GM19025 (cell line): ENCODE results near the gene CADPS.

Experiments used
- ATAC-seq: cut with Tn5 transposase; IDR thresholded peaks from one replicate; pipeline ENCODE4 v1.9.1; 2021; ENCODE audit warnings: mild to moderate bottlenecking, low read depth, moderate library complexity; ENCODE audit not compliant: unreplicated experiment

Gene CADPS

GRCh38 chr3:62815981-62816380 is 59.2 kb downstream of the CADPS start:
- ATAC-seq, result no peak

- ATAC-seq, result no peak
Measured at GRCh38 chr3:62812631-62813030, 62.6 kb downstream of the CADPS start.

DNA sequence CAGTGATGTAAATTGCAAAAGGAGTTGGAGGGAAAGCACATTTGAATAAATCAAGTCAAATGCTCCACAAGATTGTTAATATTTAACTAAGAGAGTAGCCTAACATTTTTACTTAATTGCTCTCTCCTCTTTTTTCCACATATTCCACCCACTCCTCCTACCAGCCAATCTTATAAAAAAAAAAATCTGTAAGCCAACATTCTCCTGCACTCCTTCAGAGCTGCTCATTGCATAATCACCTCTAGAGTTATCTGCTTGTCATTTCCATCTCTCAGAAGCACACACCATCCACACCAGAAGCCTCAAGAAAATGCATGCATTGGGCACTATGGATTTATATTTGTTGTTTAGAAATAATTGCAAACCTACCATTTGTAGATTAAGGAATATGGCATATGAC is 64.1 kb downstream of the CADPS start:
- no peak for ATAC-seq

DNA sequence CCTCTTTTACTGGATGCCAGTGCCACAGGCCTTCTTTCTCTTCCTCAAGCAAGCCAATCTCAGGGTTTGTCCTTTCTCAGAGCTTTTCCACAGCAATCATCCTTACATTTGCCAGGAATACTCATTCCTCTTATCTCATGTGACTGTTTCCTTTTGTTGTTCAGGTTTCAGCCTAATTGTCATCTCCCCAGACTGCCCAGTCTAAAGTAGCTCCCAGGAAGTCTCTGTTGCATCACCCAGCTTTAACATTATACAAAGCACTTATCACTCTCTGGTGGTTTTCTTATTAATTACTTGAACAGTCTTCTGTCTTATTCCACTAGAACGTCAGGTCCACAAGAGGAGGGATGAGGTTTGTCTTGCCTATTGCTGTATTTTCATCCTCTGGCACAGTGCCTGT is 65.8 kb downstream of the CADPS start:
- no peak for ATAC-seq

DNA sequence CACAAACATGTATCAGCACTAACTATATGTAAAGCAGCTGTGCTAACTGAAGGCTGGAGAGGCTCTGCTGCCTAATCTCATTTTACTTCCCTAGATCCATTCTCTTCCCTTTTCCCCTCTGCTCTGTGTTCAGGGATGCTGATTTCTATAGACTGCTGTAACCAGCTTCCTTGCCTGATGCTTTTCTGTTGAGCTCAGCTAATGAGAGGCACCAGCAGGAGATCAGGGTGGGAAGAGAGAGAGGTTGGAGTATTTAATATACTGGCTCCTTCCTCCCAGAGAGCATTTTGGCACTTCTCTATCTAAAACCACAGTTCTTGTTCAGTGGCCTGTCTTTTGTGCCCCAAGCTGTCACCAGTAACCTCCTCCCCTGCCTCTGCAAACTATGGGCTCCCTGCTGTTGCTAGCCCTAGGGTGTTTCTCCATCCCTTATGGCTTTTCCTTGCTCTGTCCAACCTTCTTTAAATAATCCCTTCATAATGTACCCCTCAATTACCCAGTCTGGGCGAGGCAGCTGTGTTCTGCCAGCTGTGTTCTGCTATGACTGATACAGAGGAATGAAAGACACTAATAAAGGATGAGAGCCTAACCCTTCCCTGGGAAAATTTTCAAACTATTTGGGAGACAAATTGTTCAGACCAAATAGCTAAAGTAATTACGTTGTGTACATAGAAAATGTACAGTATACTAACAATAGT is 69.5 kb downstream of the CADPS start:
- no peak for ATAC-seq

DNA sequence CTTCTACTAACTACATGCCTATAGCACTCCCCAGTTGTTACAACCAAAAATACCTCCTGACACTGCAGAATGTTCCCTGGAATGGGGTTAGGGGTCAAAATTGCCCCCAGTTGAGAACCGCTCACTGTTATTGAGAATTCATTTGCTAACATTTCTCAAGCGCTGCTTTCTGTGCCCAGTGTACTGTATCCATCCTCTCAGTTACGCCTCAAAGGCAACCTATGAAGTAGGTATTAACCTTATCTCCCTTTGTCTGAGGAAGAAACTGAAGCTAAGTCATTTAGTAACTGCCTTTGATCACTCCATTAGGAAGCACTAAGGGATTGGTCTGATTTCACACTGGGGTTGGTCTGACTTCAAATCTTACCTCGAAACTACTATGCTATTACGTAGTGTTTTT is 70.1 kb downstream of the CADPS start:
- ATAC-seq, result no peak

- no peak for ATAC-seq
Measured at GRCh38 chr3:62803276-62803675, 71.9 kb downstream of the CADPS start.

DNA sequence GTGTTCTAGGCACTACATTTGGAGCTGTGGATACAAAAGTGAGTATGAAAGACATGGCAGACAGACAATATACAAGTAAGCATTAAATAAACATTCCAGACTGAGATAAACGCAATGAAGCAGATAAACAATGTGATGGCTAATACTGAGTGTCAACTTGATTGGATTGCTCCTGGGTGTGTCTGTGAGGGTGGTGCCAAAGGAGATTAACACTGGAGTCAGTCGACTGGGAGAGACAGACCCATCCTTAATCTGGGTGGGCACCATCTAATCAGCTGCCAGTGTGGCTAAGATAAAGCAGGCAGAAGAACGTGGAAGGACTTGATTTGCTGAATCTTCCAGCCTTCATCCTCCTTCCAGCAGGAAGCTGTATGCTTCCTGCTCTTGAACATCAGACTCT is 77.2 kb downstream of the CADPS start:
- no peak for ATAC-seq

DNA sequence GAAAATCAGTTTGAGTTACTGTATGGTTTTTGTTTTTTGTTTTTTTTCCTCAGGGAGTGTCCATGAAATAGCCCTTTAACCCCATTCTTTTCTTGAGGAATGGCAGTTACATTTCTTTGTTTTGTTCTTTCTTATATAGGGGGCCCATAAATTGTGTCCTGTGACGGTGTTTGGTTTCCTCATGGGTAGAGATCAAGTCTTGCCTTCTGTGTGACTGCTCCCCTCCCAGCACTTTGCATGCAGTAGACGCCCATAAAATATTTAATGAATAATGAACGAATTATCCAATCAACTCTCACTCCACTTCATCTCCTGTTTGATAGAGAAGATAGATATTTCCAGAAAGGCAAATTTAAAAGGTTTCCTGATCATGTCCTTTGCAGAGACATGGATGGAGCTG is 78.1 kb downstream of the CADPS start:
- no peak for ATAC-seq

DNA sequence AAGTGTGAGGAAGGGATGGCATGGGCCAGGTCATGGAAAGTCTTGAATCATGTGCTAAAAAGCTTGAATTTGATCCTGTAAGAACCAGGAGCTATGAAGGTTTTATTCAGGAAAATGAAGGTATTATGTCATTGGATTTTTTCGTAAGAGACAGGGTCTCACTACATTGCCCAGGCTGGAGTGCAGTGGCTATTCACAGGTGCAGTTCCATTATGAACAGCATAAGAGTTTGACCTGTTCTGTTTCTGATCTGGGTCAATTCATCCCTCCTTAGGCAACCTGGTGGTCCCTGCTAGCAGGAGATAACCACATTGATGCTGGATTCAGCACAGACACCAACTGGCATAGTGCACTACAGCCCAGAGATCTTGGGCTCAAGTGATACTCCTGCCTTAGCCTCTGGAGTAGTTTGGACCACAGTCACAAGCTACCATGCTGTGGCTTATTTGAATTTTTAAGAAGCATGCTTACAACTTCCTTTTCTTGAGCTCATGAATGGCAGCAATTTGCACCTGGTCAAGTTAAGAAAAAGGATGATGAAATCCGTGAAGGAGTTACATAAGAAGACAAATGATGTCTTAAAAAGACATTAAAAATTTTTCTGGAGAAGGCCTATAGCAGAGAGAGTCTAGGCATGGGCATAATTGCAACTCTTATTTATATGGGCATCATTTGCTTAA is 79.1 kb downstream of the CADPS start:
- ATAC-seq, result no peak

- no peak for ATAC-seq
Measured at GRCh38 chr3:62793946-62794345, 81.3 kb downstream of the CADPS start.

DNA sequence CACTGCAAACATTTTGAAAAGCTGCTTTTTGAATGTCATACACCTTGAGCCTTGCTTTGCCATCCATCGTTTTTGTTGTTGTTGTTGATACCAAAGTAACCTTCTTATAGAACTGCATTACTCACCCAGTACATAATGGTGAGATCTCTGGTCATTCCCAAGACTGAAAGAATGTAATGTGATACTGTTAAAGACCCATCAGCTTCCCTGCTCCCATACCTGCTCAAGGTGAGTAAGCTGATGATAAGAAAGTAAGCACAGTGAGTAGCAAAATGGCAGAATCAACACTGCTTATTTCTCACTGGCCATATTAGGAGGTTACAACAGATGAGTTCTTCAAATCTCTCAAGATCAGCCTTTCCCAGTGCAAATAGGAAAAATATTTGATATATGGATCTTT is 89.8 kb downstream of the CADPS start:
- ATAC-seq, result no peak

DNA sequence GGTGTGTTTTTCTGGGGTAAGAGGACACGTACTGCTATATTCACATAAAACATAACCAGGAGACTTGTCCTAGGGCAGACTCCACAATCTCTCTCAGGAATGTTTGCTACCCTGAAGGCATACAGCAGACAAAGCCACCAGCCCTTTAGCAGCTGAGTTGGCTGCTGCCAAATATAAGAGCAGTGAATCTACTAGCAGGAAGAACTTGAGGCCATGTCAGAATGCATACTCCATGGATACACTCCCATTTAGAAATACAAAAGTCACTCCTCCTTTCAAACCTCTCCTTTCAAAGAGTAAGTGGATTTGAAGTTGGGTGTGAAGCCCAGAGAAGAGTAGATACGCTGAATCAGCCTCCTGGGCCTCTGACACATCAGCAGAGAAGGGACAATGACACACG is 94.1 kb downstream of the CADPS start:
- ATAC-seq, result no peak

- no peak for ATAC-seq
Measured at GRCh38 chr3:62777674-62778073, 97.5 kb downstream of the CADPS start.

- ATAC-seq, result no peak
Measured at GRCh38 chr3:62777130-62777529, 98.1 kb downstream of the CADPS start.

GRCh38 chr3:62774221-62774620 is 101.0 kb downstream of the CADPS start:
- no peak for ATAC-seq

DNA sequence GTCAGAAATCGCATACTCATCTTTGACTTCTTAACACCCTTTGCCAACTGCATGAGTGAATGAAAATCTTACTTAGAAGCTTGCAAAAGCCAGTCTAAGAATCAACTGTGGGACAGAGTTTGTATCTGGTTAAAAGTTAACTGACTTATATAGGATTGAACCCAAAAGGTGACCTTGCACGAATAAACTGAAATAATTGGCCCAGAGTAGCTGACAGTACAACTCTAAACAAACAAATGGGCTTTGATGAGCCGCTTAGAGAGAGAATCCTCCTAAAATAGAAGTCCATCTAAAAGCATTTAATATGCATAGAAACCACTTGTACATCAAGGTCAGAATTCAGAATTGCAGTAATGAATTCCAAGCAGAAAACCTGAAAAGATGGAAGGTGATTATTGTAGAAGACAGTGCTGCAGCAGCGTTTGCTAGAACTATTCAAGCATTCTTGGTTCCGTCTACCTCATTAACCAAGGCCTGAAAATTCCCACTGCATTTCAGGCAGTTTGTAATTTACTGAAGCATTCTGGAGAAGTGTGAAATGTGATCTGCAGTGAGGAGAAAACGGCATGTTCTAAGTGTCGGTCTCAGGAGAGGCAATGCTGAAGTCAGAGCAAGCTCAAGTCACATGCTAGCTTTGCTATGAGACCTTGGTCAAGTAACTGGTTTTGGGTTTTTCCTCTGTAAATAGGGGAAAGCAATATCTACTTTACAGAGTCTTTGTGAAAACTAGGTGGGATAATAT is 103.7 kb downstream of the CADPS start:
- ATAC-seq, result no peak

DNA sequence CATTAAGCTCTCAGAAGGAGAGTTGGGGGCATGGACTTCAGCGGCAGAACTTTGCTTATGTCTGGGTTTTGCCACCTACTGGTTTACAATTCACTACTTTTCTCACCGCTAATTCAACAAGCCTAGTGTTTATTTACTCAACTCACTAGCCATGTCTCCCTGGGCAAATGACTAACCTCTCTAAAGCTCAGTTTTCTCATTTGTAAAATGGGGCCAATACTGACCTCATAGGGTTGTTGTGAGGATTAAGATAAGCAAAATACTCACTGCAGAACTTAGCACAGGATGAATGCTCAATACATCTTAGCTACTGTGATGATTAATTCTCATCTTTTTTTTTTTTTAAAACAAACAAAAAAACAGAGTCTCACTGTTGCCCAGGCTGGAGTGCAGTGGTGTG is 106.3 kb downstream of the CADPS start:
- ATAC-seq, result no peak

- ATAC-seq, result no peak
Measured at GRCh38 chr3:62761711-62762110, 113.5 kb downstream of the CADPS start.

- no peak for ATAC-seq
Measured at GRCh38 chr3:62761311-62761710, 113.9 kb downstream of the CADPS start.

- ATAC-seq, result no peak
Measured at GRCh38 chr3:62758296-62759066, 116.7 kb downstream of the CADPS start.
